Right cardiac atrium (tissue), 5 donors: ENCODE measurements around the gene PPP1R14D. TPM values are rescaled to one million over a fixed set of nuclear protein-coding genes. Genes with fewer than 3 reads are reported as not detected.

ENCODE experiments used
- ATAC-seq, 2 donors: fragments of 200-7000 bp; cut with Tn5 transposase; one replicate each; pipeline versions ENCODE4 v1.8.0 to v1.9.1; 2020; ENCODE audit warnings: moderate library complexity in 2 of 2, mild to moderate bottlenecking in 1 of 2
- DNase-seq, 3 donors: peaks; one replicate each; pipeline ENCODE4 v3.0.0-alpha.2; 2020
- H3K27ac ChIP-seq: one replicate; pipeline ENCODE4 v1.5.1; 2013; ENCODE audit warnings: mild to moderate bottlenecking, low read length, control low read depth, moderate library complexity
- H3K27me3 ChIP-seq: one replicate; pipeline ENCODE4 v1.6.1; 2013; ENCODE audit not compliant: control insufficient read depth, insufficient read depth
- H3K4me1 ChIP-seq: one replicate; pipeline ENCODE4 v1.6.1; 2013; ENCODE audit warnings: low read length; ENCODE audit not compliant: control insufficient read depth, insufficient read depth
- H3K4me3 ChIP-seq: one replicate; pipeline ENCODE4 v1.5.1; 2013; ENCODE audit warnings: low read length, control low read depth
- H3K9me3 ChIP-seq: one replicate; pipeline ENCODE4 v1.6.1; 2013; ENCODE audit warnings: low read length; ENCODE audit not compliant: control insufficient read depth
- WGBS: extraction: QIAGEN DNeasy Blood & Tissue Kit; methylation state at CpG from one replicate; pipeline ENCODE4 v1.1.7; 2013; 5-methylcytosine and 5-hydroxymethylcytosine counted together
- intact Hi-C, 4 donors: fragments of 100-400 bp; cut with DNase I; formaldehyde crosslinking; loops; one replicate each; pipeline versions ENCODE4 v1.11.0 to v1.14.0; 2022 to 2023
- polyA plus RNA-seq: library from polyadenylated mRNA; stranded (reverse); fragments of 200-250 nt; gene quantifications from one replicate; pipeline ENCODE4 v1.2.3, GENCODE V29; 2013
- total RNA-seq, 4 donors: library from RNA; stranded (reverse); fragmentation: NEBNext Ultra II Directional; extraction: Animal tissue kit (Norgen Biotek cat#: 25700); gene quantifications; one replicate each; pipeline ENCODE4 v1.2.1, GENCODE V29; 2021
- donor health status: healthy with polysubstance abuse.
- donor health status: DM: no; HTN: yes; CAD: no.
- donor health status: DM: no; HTN: no; CAD: no.
- donor health status: DM: no; HTN: yes; CAD: no; lungs with severe emphysema.
- donor health status: DM: yes; HTN: yes; CAD: no.

PPP1R14D gene
- total and polyA plus RNA-seq, 5 donors: not detected

GRCh38 chr15:40836020-40836419 lies 7.5 kb upstream of the PPP1R14D start:
- DNase-seq (no peak), ATAC-seq (no peak)
- no peaks in the 10 kb centered on the region for H3K4me1 ChIP-seq
- intact Hi-C loops: no loop called here
- no peaks in the 10 kb centered on the region for H3K9me3 ChIP-seq
- H3K27me3 ChIP-seq: no peaks in the 10 kb centered on the region
- no peak overlapping the region for H3K27ac ChIP-seq
- WGBS: 90% methylated on average over 1 of the region's 1 CpG
- no peak overlapping the region for H3K4me3 ChIP-seq

GRCh38 chr15:40832903-40833302 lies 4.4 kb upstream of the PPP1R14D start:
- intact Hi-C loops: no loop called here
- Histone ChIP-seq H3K4me3 (no peak overlapping the region), H3K27me3 (no peaks in the 10 kb centered on the region), H3K9me3 (no peaks in the 10 kb centered on the region), H3K4me1 (no peaks in the 10 kb centered on the region), H3K27ac (no peak overlapping the region)
- DNase-seq (no peak), ATAC-seq (no peak)

- ATAC-seq: no peak
- Histone ChIP-seq H3K27me3 (no peaks in the 10 kb centered on the region), H3K27ac (no peak overlapping the region), H3K4me1 (no peaks in the 10 kb centered on the region), H3K4me3 (no peak overlapping the region), H3K9me3 (no peaks in the 10 kb centered on the region)
- 69% methylated on average over 1 of the region's 1 CpG for WGBS
- intact Hi-C loops: no loop called here
- DNase-seq: no peak
Measured at GRCh38 chr15:40831861-40832260, 3.4 kb upstream of the PPP1R14D start.

GRCh38 chr15:40830884-40831283 lies 2.4 kb upstream of the PPP1R14D start:
- intact Hi-C loops: no loop called here
- 67% methylated on average over 2 of the region's 2 CpGs for WGBS
- H3K4me3 ChIP-seq: no peak overlapping the region
- ATAC-seq (no peak), DNase-seq (no peak)
- no peaks in the 10 kb centered on the region for H3K4me1 ChIP-seq
- no peaks in the 10 kb centered on the region for H3K9me3 ChIP-seq
- H3K27me3 ChIP-seq: no peaks in the 10 kb centered on the region
- no peak overlapping the region for H3K27ac ChIP-seq

GRCh38 chr15:40829115-40829514 lies 607 bp upstream of the PPP1R14D start:
- Histone ChIP-seq H3K27ac (no peak overlapping the region), H3K4me1 (no peaks in the 10 kb centered on the region), H3K27me3 (no peaks in the 10 kb centered on the region), H3K9me3 (no peaks in the 10 kb centered on the region), H3K4me3 (no peak overlapping the region)
- intact Hi-C loops: no loop called here
- ATAC-seq (no peak), DNase-seq (no peak)
- 82% methylated on average over 7 of the region's 7 CpGs for WGBS

GRCh38 chr15:40826423-40827075 lies 2.0 kb downstream of the PPP1R14D start:
- no peak overlapping the region for H3K27ac ChIP-seq
- H3K9me3 ChIP-seq: no peaks in the 10 kb centered on the region
- H3K4me1 ChIP-seq: no peaks in the 10 kb centered on the region
- H3K27me3 ChIP-seq: no peaks in the 10 kb centered on the region
- intact Hi-C loops: no loop called here
- DNase-seq (no peak), ATAC-seq (no peak)
- no peak overlapping the region for H3K4me3 ChIP-seq
- 82% methylated on average over 4 of the region's 4 CpGs for WGBS

- Histone ChIP-seq H3K9me3 (no peaks in the 10 kb centered on the region), H3K27me3 (no peaks in the 10 kb centered on the region), H3K4me1 (no peaks in the 10 kb centered on the region), H3K27ac (no peak overlapping the region), H3K4me3 (no peak overlapping the region)
- DNase-seq (no peak), ATAC-seq (no peak)
- WGBS: 72% methylated on average over 5 of the region's 5 CpGs
- intact Hi-C loops: no loop called here
Measured at GRCh38 chr15:40825661-40826422, 2.7 kb downstream of the PPP1R14D start.

GRCh38 chr15:40823572-40824343 lies 4.8 kb downstream of the PPP1R14D start:
- no peak overlapping the region for H3K27ac ChIP-seq
- DNase-seq: no peak
- H3K4me3 ChIP-seq: no peak overlapping the region
- no peaks in the 10 kb centered on the region for H3K4me1 ChIP-seq
- intact Hi-C loops: no loop called here
- 88% methylated on average over 1 of the region's 1 CpG for WGBS
- H3K27me3 ChIP-seq: no peaks in the 10 kb centered on the region
- no peaks in the 10 kb centered on the region for H3K9me3 ChIP-seq
- ATAC-seq: no peak

- Histone ChIP-seq H3K27me3 (no peaks in the 10 kb centered on the region), H3K9me3 (no peaks in the 10 kb centered on the region), H3K4me1 (no peaks in the 10 kb centered on the region), H3K27ac (no peak overlapping the region), H3K4me3 (no peak overlapping the region)
- intact Hi-C loops: no loop called here
- 90% methylated on average over 2 of the region's 2 CpGs for WGBS
- no peak for ATAC-seq
- DNase-seq: no peak
Measured at GRCh38 chr15:40821195-40821594, 7.3 kb downstream of the PPP1R14D start.

GRCh38 chr15:40819048-40819447 lies 9.5 kb downstream of the PPP1R14D start:
- no peak for DNase-seq
- no peaks in the 10 kb centered on the region for H3K9me3 ChIP-seq
- H3K27ac ChIP-seq: no peak overlapping the region
- WGBS: 75% methylated on average over 7 of the region's 7 CpGs
- peaks cover 4% of the 10 kb centered on the region for H3K4me1 ChIP-seq
- no peak for ATAC-seq
- intact Hi-C loops: no loop called here
- H3K27me3 ChIP-seq: no peaks in the 10 kb centered on the region
- H3K4me3 ChIP-seq: no peak overlapping the region

GRCh38 chr15:40815042-40815698 lies 13.3 kb downstream of the PPP1R14D start:
- H3K4me1 ChIP-seq: peaks cover 4% of the 10 kb centered on the region
- H3K4me3 ChIP-seq: no peak overlapping the region
- DNase-seq: peak; percentile 38 to 71 (median 55)
- WGBS: 69% methylated on average over 4 of the region's 4 CpGs
- peak; percentile 41 to 59 for ATAC-seq
- H3K27me3 ChIP-seq: no peaks in the 10 kb centered on the region
- no peaks in the 10 kb centered on the region for H3K9me3 ChIP-seq
- intact Hi-C loops: no loop called here
- no peak overlapping the region for H3K27ac ChIP-seq
